GM21717 (cell line): ENCODE measurements around the gene TRIP11.
"Not testable (repeated sequence)": the region's sequence is repeated elsewhere in the genome, so short reads cannot be mapped to it uniquely, and the experiment has no call there.

Experiments
- ATAC-seq: cut with Tn5 transposase; IDR thresholded peaks from one replicate; pipeline ENCODE4 v1.9.1; 2021; ENCODE audit warnings: mild to moderate bottlenecking, moderate library complexity; ENCODE audit not compliant: unreplicated experiment

TRIP11 gene

GRCh38 chr14:92039719-92040430 is at the start of gene TRIP11:
Gene TRIP11 (minus strand): TSS chr14:92040059. CDS start chr14:92039685, 374 bp downstream.
- peak; percentile 95 for ATAC-seq

DNA sequence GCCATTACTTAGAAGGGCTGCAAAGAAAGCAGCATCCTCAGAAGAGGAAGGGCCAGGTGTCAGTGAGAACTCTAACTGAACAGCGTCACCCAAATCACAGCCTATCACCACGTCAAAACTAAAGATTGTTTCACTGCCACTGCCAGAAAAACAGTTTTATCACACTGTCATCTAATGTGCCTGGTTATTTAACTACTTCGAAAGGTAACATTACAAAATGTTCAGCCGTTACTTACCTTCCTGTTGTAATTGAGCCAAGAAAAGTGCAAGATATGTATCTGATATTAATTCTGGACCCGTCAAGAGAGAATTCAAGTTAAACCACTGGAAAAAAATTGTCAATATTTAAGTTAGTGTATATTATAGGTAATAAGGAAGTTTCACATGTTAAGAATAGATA is 48.6 kb upstream of the TRIP11 start:
- no peak for ATAC-seq

DNA sequence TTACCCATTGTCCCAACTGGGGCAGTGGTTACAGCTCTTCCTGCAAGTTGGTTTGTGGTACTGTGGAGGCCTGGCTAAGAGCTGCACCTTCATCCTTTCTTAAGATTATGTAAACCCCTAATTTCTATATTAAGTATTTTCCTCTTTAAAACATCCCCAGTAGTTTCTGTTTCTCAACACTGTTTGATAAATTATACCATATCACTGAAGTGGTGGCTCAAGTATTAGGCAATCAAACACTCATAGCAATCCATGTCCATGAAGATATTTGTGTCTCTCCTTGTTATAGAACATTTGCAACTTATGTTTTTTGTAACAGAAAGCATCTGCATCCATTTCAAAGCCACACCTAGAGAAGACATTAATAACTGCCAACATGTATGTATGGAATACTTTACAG is 34.7 kb upstream of the TRIP11 start:
- no peak for ATAC-seq

- ATAC-seq: no peak
These were observed 18.4 kb upstream of the TRIP11 start for GRCh38 chr14:92058006-92058917.

DNA sequence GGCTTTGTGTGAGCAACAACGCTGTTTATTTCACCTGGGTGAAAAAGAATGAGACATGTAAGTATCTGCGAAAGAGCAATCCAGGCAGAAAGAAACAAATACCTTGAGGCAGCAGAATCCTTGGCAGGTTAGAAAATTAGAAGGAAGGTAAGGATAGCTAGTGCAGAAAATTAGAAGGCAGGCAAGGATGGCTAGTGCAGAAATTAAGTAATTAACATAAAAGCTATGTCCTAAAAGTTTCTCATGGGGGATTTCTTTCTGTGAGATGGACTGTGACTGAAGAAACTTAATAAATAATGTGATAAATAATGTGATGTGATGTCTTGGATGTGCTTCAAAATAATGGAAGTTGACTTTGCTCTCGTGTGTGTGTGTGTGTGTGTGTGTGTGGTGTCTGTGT is 9.9 kb upstream of the TRIP11 start:
- ATAC-seq: no peak

DNA sequence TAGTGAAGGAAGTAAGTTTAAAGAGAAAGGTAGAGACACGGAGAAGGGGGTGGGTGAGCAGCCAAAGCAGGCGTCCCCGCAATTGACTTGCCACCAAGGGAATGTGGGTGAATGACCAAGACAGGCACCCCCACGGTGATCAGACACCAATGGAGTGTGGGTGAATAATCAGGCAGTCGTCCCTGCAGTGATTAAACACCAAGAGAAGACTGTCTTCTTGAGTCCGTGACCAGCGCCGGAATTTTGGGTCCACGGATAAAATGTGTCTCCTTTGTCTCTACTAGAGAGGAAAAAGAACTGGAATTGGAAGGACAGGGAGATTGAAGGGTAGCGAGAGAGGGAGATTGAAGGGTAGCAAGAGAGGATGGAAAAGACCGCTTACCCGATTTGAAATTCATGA is 9.4 kb upstream of the TRIP11 start:
- ATAC-seq: not testable (repeated sequence)

DNA sequence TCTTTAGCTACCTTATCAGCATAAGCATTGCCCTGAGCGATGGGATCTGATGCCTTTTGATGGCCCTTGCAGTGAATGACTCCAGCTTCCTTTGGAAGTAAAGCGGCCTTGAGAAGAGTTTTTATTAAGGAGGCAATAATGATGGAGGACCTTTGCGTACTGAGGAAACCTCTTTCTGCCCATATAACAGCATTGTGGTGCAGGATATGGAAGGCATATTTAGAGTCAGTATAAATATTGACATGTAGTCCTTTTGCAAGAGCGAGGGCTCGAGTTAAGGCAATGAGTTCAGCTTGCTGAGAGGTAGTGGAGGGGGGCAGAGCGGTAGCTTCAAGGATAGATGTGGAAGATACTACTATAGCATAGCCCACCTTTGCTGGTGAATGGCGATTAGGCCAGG is 6.0 kb upstream of the TRIP11 start:
- ATAC-seq: not testable (repeated sequence)

- not testable (repeated sequence) for ATAC-seq
These were observed 1.9 kb upstream of the TRIP11 start for GRCh38 chr14:92041766-92042165.

DNA sequence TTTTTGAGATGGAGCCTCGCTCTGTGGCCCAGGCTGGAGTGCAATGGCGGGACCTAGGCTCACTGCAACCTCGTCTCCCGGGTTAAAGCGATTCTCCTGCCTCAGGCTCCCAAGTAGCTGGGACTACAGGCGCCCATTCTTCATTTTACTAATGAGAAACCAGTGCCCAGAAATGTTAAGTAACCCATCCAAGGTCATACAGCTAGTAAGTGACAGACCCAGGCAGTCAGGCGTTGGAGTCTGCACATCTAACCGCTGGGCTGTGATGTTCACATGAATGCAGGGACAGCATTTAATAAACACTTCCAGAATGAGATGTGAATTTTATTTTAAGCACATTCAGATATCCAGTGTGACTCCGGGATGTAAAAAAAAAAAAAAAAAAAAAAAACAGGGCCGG is 1.3 kb upstream of the TRIP11 start:
- ATAC-seq: no peak

DNA sequence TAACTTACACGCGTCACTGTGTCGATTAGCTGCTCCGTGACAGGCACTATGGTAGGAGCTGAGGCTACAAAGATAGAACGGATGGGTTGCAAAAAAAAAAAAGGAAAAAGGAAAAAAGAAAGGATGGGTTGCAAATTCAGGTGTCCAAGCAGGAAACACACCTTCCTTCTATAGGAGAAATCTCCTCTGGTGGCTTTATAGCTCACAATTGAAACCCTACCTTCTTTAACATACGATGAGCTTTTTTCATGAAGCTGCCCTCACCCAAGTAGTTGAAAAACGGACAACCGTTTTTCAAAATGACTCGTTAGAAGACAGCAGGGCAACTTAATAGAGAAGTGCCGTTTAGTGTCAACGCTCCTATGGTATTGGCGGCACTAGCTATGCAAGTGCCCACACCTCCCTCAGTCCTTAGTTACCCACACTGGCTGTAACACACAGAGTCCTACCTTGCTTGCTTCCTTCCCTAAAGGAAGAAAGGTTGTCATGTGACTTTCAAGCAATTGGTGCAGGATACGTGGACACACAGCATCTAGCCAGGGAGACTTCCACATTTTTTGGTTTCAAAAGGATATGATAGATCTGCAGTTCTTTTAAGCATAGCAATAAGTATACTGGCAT is 682 bp upstream of the TRIP11 start:
- peak; percentile 12 for ATAC-seq

- ATAC-seq: peak; percentile 12
These were observed 668 bp downstream of the TRIP11 start for GRCh38 chr14:92039063-92039718.

GRCh38 chr14:92037989-92038388 is 1.9 kb downstream of the TRIP11 start:
- no peak for ATAC-seq

GRCh38 chr14:92035890-92036289 is 4.0 kb downstream of the TRIP11 start:
- no peak for ATAC-seq

DNA sequence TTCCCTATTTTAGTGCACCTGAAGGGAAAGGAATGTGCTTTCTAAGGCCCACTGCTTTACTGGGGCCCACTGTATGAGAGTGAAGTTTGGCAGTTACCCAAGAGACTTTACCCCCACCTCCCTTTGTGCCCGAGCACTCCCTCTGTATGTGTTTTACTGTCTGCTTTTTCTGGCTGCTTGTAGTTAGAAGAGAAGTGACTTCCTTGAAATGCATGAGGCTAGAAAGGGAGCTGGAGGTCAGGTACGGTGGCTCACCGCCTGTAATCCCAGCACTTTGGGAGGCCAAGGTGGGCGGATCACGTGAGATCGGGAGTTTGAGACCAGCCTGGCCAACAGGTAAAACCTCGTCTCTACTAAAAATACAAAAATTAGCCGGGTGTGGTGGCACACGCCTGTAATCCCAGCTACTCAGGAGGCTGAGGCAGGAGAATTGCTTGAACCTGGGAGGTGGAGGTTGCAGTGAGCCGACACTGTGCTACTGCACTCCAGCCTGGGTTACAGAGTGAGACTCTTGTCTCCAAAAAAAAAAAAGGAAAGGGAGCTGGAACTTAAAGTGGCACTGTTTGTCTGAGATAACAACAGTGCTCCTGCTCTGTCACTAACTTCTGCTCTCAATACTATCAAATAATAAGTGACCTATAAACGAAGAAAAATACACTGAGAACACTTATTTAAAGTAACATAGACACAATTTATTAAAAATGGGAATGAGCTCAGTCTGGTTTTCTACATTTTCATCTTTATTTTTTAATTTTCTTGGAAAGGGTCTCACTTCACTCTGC is 5.8 kb downstream of the TRIP11 start:
- ATAC-seq: no peak

GRCh38 chr14:92033433-92033832 is 6.4 kb downstream of the TRIP11 start:
- no peak for ATAC-seq

DNA sequence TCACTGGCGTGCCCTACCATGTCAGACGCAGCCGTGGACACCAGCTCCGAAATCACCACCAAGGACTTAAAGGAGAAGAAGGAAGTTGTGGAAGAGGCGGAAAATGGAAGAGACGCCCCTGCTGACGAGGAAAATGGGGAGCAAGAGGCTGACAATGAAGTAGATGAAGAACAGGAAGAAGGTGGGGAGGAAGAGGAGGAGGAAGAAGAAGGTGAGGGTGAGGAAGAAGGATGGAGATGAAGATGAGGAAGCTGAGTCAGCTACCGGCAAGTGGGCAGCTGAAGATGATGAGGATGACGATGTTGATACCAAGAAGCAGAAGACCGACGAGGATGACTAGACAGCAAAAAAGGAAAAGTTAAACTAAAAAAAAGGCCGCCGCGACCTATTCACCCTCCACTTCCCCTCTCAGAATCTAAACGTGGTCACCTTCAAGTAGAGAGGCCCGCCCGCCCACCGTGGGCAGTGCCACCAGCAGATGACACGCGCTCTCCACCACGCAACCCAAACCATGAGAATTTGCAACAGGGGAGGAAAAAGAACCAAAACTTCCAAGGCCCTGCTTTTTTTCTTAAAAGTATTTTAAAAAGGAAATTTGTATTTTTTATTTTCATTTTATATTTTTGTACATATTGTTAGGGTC is 13.2 kb downstream of the TRIP11 start:
- ATAC-seq: no peak

GRCh38 chr14:92022036-92022435 is 17.8 kb downstream of the TRIP11 start:
- ATAC-seq: no peak

- ATAC-seq: no peak
These were observed 18.3 kb downstream of the TRIP11 start for GRCh38 chr14:92021523-92021922.

DNA sequence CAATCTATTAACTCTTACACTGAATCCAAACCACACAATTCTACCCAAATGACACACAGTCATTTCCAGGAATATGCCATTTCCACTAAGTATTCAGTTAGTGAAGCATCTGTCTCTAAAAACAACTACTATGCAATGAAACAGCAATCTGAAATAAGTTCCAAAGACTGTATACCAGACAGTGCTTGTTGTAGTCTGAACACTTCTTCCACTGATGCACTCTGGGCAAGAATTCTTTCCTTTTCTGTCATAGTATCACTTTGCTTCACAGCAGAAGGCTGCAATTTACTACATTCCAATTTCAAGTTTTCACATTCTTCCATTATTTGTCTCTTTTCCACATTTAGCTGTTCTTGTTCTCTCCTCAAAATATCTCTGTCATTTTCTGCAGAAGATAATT is 25.8 kb downstream of the TRIP11 start:
- ATAC-seq: no peak
